ENCODE data around the gene SMAP2.
A peak's percentile ranks its signal among the peaks of the same experiment; 100 is the strongest.
"Not testable (repeated sequence)": the region's sequence is repeated elsewhere in the genome, so short reads cannot be mapped to it uniquely, and the experiment has no call there.

The SMAP2 gene

GRCh38 chr1:40372658-40373322, 737 bp upstream of the SMAP2 start:
- DNase-seq: no peak

GRCh38 chr1:40377512-40377911, 4.0 kb downstream of the SMAP2 start:
- DNase-seq: no peak

- no peak for DNase-seq
Observed at GRCh38 chr1:40379785-40380452, 6.4 kb downstream of the SMAP2 start.

- DNase-seq: no peak
Observed at GRCh38 chr1:40380817-40381216, 7.3 kb downstream of the SMAP2 start.

GRCh38 chr1:40381268-40382107, 8.0 kb downstream of the SMAP2 start:
- no peak for DNase-seq

- no peak for DNase-seq
Observed at GRCh38 chr1:40382108-40382460, 8.6 kb downstream of the SMAP2 start.

GRCh38 chr1:40382601-40383000, 9.1 kb downstream of the SMAP2 start:
- no peak for DNase-seq

GRCh38 chr1:40383095-40383487, 9.6 kb downstream of the SMAP2 start:
- DNase-seq: no peak

- DNase-seq: no peak
Observed at GRCh38 chr1:40383488-40384412, 10.2 kb downstream of the SMAP2 start.

- no peak for DNase-seq
Observed at GRCh38 chr1:40384413-40384762, 10.9 kb downstream of the SMAP2 start.

GRCh38 chr1:40384887-40385286, 11.4 kb downstream of the SMAP2 start:
- no peak for DNase-seq

- peak; percentile 39 for DNase-seq
Observed at GRCh38 chr1:40385437-40386358, 12.2 kb downstream of the SMAP2 start.

- DNase-seq: no peak
Observed at GRCh38 chr1:40386359-40386723, 12.8 kb downstream of the SMAP2 start.

- DNase-seq: no peak
Observed at GRCh38 chr1:40386796-40387195, 13.3 kb downstream of the SMAP2 start.

- not testable (repeated sequence) for DNase-seq
Observed at GRCh38 chr1:40387381-40388306, 14.1 kb downstream of the SMAP2 start.

- DNase-seq: not testable (repeated sequence)
Observed at GRCh38 chr1:40388456-40389321, 15.2 kb downstream of the SMAP2 start.

- no peak for DNase-seq
Observed at GRCh38 chr1:40389322-40389803, 15.8 kb downstream of the SMAP2 start.

GRCh38 chr1:40389871-40390560, 16.5 kb downstream of the SMAP2 start:
- DNase-seq: no peak

- no peak for DNase-seq
Observed at GRCh38 chr1:40390857-40391256, 17.3 kb downstream of the SMAP2 start.
